A673 (cell line): Measurements from ENCODE around the gene CLSTN2.

Experiments used
- CTCF ChIP-seq: fragments of 300-800, 200-600 bp; sonication (generic); conservative IDR thresholded peaks from 2 replicates; pipeline ENCODE4 v1.5.1; 2017; ENCODE audit warnings: low read depth, mild to moderate bottlenecking, antibody characterized with exemption, low read length, moderate library complexity, mixed read lengths
- EZH2 ChIP-seq: fragments of 200-600 bp; sonication (generic); IDR thresholded peaks from 2 replicates; pipeline ENCODE4 v1.6.1; 2017; ENCODE audit warnings: borderline replicate concordance, low read depth, mild to moderate bottlenecking, mixed read lengths, antibody characterized with exemption, low read length; ENCODE audit not compliant: poor library complexity, severe bottlenecking

GRCh38 chr3:140577911-140578310, 642.9 kb downstream of the CLSTN2 start:
- TF ChIP-seq CTCF (no peak), EZH2 (no peak)
